ENCODE measurements around the gene ATP2A3.
A peak's percentile ranks its signal among the peaks of the same experiment; 100 is the strongest.

The ATP2A3 gene

GRCh38 chr17:3937359-3937758 is 26.9 kb downstream of the ATP2A3 start:
- TF ChIP-seq, protein P1, sequence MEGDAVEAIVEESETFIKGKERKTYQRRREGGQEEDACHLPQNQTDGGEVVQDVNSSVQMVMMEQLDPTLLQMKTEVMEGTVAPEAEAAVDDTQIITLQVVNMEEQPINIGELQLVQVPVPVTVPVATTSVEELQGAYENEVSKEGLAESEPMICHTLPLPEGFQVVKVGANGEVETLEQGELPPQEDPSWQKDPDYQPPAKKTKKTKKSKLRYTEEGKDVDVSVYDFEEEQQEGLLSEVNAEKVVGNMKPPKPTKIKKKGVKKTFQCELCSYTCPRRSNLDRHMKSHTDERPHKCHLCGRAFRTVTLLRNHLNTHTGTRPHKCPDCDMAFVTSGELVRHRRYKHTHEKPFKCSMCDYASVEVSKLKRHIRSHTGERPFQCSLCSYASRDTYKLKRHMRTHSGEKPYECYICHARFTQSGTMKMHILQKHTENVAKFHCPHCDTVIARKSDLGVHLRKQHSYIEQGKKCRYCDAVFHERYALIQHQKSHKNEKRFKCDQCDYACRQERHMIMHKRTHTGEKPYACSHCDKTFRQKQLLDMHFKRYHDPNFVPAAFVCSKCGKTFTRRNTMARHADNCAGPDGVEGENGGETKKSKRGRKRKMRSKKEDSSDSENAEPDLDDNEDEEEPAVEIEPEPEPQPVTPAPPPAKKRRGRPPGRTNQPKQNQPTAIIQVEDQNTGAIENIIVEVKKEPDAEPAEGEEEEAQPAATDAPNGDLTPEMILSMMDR (conservative IDR thresholded peaks at IDR 0.05; ENCODE audit: low read depth, low read length): no peak
- no peak for DNase-seq (ENCODE audit: low read depth)
- no peak overlapping the region for H3K4me3 ChIP-seq (ENCODE audit: low read length)

DNA sequence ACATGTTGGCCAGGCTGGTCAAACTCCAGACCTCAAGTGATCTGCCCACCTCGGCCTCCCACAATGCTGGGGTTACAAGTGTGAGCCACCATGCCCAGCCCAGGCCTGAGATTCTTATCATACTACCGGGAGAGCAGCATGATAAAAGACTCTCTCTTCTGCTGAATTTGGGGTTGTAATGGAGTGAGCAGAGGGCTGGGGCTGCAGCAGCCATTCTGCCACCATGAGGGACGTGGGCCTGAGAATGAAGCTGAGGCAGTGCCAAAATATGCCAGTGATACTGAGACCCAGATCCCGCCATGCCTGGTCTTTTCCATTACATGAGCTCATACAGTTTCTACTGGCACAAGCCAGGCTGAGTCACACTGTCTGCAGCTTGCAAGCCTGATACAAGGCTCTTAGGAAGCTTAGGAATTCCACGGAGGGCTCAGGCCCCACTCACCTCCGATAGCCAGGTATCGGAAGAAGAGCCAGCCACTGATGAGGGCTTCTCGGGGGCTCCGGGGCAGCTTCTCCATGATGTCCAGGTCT is 28.3 kb downstream of the ATP2A3 start:
- no peak overlapping the region for H3K4me3 ChIP-seq (ENCODE audit: low read length)
- no peak for DNase-seq (ENCODE audit: low read depth)
- TF ChIP-seq, protein P1 (conservative IDR thresholded peaks at IDR 0.05; ENCODE audit: low read depth, low read length): no peak

- no peak for DNase-seq (ENCODE audit: low read depth)
- no peak overlapping the region for H3K4me3 ChIP-seq (ENCODE audit: low read length)
- TF ChIP-seq, protein P1 (conservative IDR thresholded peaks at IDR 0.05; ENCODE audit: low read depth, low read length): peak; percentile 79
Measured at GRCh38 chr17:3935140-3935542, 29.1 kb downstream of the ATP2A3 start.

- TF ChIP-seq, protein P1 (conservative IDR thresholded peaks at IDR 0.05; ENCODE audit: low read depth, low read length): no peak
- no peak for DNase-seq (ENCODE audit: low read depth)
- no peak overlapping the region for H3K4me3 ChIP-seq (ENCODE audit: low read length)
Measured at GRCh38 chr17:3929764-3930163, 34.5 kb downstream of the ATP2A3 start.

DNA sequence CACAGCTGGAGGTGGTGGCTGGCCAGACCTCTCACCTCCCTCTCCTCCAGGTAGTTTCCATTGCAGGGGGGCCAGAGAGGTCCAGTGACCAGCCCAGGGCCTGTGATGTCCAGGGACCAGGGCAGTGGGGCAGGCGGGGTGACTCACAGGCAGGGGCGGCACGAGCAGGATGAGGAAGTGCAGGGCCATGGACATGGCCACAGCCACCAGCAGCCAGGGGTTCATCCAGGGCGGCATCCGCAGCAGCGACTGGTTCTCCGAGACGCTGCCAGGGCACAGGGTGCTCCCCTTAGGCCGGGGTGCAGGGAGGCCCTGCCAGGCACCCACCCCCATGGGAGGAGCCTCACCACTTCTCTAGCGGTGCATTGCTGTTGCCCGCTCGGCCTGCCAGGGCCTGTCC is 35.1 kb downstream of the ATP2A3 start:
- TF ChIP-seq, protein P1 (conservative IDR thresholded peaks at IDR 0.05; ENCODE audit: low read depth, low read length): no peak
- no peak for DNase-seq (ENCODE audit: low read depth)
- no peak overlapping the region for H3K4me3 ChIP-seq (ENCODE audit: low read length)

- TF ChIP-seq, protein P1 (conservative IDR thresholded peaks at IDR 0.05; ENCODE audit: low read depth, low read length): no peak
- DNase-seq (ENCODE audit: low read depth): no peak
Measured at GRCh38 chr17:3928406-3928805, 35.8 kb downstream of the ATP2A3 start.

GRCh38 chr17:3927628-3928340 is 36.5 kb downstream of the ATP2A3 start:
- TF ChIP-seq, protein P1 (conservative IDR thresholded peaks at IDR 0.05; ENCODE audit: low read depth, low read length): no peak
- no peak for DNase-seq (ENCODE audit: low read depth)
- H3K4me3 ChIP-seq (ENCODE audit: low read length): no peak overlapping the region

More at GRCh38 chr17:3928406-3928805, 35.8 kb downstream of the ATP2A3 start:
- no peak overlapping the region for H3K4me3 ChIP-seq (ENCODE audit: low read length)

Measured in retinal pigment epithelial cell (primary cell).